ENCODE results near the gene PRSS36.

- TF ChIP-seq REST (IDR thresholded peaks at IDR 0.05; ENCODE audit: insufficient read depth in 1 of 2, low read depth in 2 of 2, low read length in 1 of 2) = no peak
- no peak for TF ChIP-seq CTCF (IDR thresholded peaks at IDR 0.05)
- no peak for TF ChIP-seq POLR2AphosphoS5 (IDR thresholded peaks at IDR 0.05; ENCODE audit: low read depth, low read length)
Measured at GRCh38 chr16:31108794-31109558, 40.9 kb downstream of the PRSS36 start.
